Measurements from ENCODE around the gene U2SURP. TPM values are rescaled to one million over a fixed set of nuclear protein-coding genes. Genes with fewer than 3 reads are reported as not detected.

U2SURP gene
- total RNA-seq, 1 donor from 2014 or later: 68.6 TPM

DNA sequence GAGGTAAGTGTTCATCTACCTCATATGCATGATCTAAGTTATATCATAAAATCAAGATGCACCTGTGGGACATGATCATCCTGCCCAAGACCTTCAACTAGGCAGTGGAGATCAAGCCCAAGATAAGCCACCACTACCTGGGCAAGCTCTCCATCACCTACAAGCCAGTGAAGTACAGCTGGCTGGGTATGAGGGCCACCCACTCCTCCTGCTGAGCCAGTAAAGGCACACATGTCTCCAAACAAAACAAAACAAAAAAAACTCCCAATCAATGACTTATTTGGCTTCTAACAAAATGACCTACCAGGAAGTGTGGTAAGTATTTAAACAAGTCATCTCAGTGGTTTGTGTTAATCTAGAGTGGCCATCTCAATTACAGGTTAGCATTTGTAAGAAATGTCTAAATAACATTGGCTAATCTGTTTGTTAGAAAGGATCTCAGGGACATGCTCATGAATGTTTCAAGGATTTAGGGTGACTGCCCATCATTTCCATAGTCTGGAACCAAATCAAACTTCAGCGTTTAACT, 41.0 kb upstream of the U2SURP start:
- Histone ChIP-seq H3K4me3 (no peak overlapping the region), H3K27me3 (no peaks in the 10 kb centered on the region), H3K9me3 (no peaks in the 10 kb centered on the region), H3K36me3 (no peaks in the 10 kb centered on the region), H3K4me1 (peaks cover 0 to 4% of the 10 kb centered on the region in 2 donors), H3K27ac (no peak overlapping the region)
- TF ChIP-seq, protein P1, sequence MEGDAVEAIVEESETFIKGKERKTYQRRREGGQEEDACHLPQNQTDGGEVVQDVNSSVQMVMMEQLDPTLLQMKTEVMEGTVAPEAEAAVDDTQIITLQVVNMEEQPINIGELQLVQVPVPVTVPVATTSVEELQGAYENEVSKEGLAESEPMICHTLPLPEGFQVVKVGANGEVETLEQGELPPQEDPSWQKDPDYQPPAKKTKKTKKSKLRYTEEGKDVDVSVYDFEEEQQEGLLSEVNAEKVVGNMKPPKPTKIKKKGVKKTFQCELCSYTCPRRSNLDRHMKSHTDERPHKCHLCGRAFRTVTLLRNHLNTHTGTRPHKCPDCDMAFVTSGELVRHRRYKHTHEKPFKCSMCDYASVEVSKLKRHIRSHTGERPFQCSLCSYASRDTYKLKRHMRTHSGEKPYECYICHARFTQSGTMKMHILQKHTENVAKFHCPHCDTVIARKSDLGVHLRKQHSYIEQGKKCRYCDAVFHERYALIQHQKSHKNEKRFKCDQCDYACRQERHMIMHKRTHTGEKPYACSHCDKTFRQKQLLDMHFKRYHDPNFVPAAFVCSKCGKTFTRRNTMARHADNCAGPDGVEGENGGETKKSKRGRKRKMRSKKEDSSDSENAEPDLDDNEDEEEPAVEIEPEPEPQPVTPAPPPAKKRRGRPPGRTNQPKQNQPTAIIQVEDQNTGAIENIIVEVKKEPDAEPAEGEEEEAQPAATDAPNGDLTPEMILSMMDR (IDR thresholded peaks at IDR 0.05): no peak
- DNase-seq (ENCODE audit: low spot score in 2 of 2): no peak
- intact Hi-C loops (cut with DNase I): no loop called here

DNA sequence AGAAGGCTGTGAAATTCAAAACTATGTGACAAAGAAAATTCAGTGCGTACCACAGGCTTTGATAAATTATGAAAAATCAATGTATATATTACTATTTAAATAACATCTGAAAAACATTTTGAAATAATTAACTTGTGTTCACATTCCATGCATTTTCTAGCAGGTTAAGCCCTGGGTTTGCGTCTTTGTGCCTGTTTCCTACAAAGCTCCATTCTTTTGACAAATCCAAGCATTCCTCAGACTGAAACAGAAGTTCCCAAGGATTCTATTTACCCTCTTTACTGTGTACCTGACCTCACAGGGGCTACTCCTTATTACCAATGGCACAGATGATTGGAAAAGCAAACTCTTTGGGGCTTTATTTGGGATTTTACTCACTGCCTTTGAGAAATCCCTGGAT, 39.8 kb upstream of the U2SURP start:
- H3K27ac ChIP-seq: no peak overlapping the region
- intact Hi-C loops (cut with DNase I): no loop called here
- DNase-seq (ENCODE audit: low spot score in 2 of 2): no peak
- no peaks in the 10 kb centered on the region for H3K9me3 ChIP-seq
- TF ChIP-seq, protein P1 (IDR thresholded peaks at IDR 0.05): no peak
- peaks cover 0 to 4% of the 10 kb centered on the region in 2 donors for H3K4me1 ChIP-seq
- H3K4me3 ChIP-seq: no peak overlapping the region
- H3K27me3 ChIP-seq: no peaks in the 10 kb centered on the region
- no peaks in the 10 kb centered on the region for H3K36me3 ChIP-seq

DNA sequence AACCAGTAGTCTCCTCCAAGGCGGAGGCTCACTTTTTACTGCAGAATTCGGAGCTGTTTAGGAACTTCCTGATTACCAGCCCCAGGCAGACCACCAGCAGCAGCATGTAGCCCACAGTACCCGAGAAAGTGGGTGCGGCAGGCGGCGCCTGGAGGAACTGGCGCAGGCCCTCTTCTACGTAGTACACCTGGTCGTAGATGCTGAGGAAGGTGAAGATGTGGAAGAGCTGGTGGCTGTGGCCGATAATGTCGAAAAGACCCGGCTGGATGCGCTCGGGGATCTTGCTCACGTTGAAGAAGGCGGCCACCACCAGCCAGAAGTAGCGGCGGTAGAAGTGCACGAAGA, 39.2 kb upstream of the U2SURP start:
- Histone ChIP-seq H3K4me1 (peaks cover 0 to 4% of the 10 kb centered on the region in 2 donors), H3K9me3 (no peaks in the 10 kb centered on the region), H3K27me3 (no peaks in the 10 kb centered on the region), H3K4me3 (no peak overlapping the region), H3K27ac (no peak overlapping the region), H3K36me3 (no peaks in the 10 kb centered on the region)
- TF ChIP-seq, protein P1 (IDR thresholded peaks at IDR 0.05): no peak
- DNase-seq (ENCODE audit: low spot score in 2 of 2): no peak
- intact Hi-C loops (cut with DNase I): no loop called here

DNA sequence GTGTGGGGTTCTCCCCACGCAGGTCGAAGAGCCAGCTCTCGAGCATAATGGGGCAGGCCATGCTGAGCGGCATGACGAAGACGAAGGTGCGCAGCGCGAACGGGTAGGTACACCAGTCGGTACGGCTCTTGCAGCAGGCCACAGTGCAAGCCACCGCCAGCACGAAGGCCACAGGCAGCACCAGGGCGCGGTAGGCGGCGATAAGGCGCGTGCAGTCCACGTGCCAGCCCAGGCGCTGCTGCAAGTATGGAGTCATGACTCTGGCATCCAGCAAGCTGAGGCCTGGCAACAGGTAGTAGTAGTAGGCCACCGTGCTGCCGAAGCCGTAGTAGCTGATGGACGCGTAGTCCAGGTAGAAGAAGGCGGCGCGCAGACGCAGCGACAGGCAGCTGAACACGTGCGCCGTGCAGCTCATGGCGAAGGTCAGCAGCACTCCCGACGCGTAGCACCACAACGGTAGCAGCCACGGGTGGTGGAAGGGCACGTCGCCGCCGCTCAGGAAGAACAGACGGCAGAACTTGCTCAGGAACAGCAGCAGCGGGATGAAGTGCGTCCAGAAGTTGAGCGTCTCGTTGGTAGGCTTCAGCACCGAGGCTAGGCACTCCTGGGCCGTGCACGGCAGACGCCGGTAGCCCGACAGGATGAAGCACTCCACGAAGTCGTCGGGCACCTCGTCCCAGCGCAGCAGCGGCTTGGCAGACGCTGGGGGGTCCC, 38.7 kb upstream of the U2SURP start:
- H3K27ac ChIP-seq: no peak overlapping the region
- H3K4me1 ChIP-seq: peaks cover 0 to 4% of the 10 kb centered on the region in 2 donors
- H3K36me3 ChIP-seq: no peaks in the 10 kb centered on the region
- peak overlapping the region; percentile 68 to 83 for H3K4me3 ChIP-seq
- no peaks in the 10 kb centered on the region for H3K27me3 ChIP-seq
- no peak for DNase-seq (ENCODE audit: low spot score in 2 of 2)
- TF ChIP-seq, protein P1 (IDR thresholded peaks at IDR 0.05): no peak
- H3K9me3 ChIP-seq: no peaks in the 10 kb centered on the region
- intact Hi-C loops (cut with DNase I): no loop called here

DNA sequence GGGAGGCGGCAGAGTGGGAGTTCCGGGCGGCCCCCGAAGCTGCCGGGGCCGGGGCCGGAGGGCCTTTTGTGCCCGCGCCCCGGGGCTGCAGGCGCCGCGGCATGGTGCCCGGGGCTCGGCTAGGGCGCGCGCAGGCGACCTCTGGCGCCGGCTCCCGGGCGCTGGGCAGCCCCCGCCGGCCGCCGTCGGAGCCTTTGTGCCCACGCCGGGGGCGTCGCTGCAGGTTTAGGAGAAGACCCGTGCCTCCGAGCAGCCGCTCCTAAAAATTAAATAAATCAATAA, 38.2 kb upstream of the U2SURP start:
- intact Hi-C loops (cut with DNase I): no loop called here
- H3K27ac ChIP-seq: no peak overlapping the region
- no peaks in the 10 kb centered on the region for H3K27me3 ChIP-seq
- DNase-seq (ENCODE audit: low spot score in 2 of 2): no peak
- TF ChIP-seq, protein P1 (IDR thresholded peaks at IDR 0.05): no peak
- peaks cover 0 to 4% of the 10 kb centered on the region in 2 donors for H3K4me1 ChIP-seq
- H3K4me3 ChIP-seq: peak overlapping the region; percentile 68 to 83
- no peaks in the 10 kb centered on the region for H3K9me3 ChIP-seq
- no peaks in the 10 kb centered on the region for H3K36me3 ChIP-seq

Data from ascending aorta (tissue), 2 donors.